Hepatocyte (in vitro differentiated cells): Measurements from ENCODE around the gene CCDC91.

Experiments used
- CTCF ChIP-seq: fragments of 200-600 bp; sonication (generic); IDR thresholded peaks from 2 replicates; pipeline ENCODE4 v1.5.1; 2016; ENCODE audit warnings: antibody characterized with exemption, mild to moderate bottlenecking; ENCODE audit not compliant: poor library complexity
- EZH2 ChIP-seq: fragments of 200-600 bp; sonication (generic); IDR thresholded peaks from 2 replicates; pipeline ENCODE4 v1.6.1; 2016; ENCODE audit warnings: antibody characterized with exemption, mild to moderate bottlenecking, borderline replicate concordance
- EZH2phosphoT487 ChIP-seq: fragments of 200-600 bp; sonication (generic); IDR thresholded peaks from one replicate; pipeline ENCODE4 v1.6.1; 2018; ENCODE audit warnings: antibody characterized with exemption, mild to moderate bottlenecking, low read depth, moderate library complexity; ENCODE audit not compliant: unreplicated experiment, severe bottlenecking

GRCh38 chr12:28575593-28576205, 385.4 kb downstream of the CCDC91 start:
- TF ChIP-seq CTCF (no peak), EZH2phosphoT487 (no peak), EZH2 (no peak)
